ENCODE measurements around the gene APMAP.

Gene APMAP

GRCh38 chr20:24987244-24987643, 5.3 kb downstream of the APMAP start:
- no peak for TF ChIP-seq CTCF (IDR thresholded peaks at IDR 0.05; ENCODE audit: low read length, missing control alignments)
- no peak overlapping the region for H3K4me3 ChIP-seq (replicated peaks; ENCODE audit: low read depth, low read length)
- no peak for DNase-seq (ENCODE audit: low read depth)

GRCh38 chr20:24986436-24987015, 6.0 kb downstream of the APMAP start:
- H3K4me3 ChIP-seq (replicated peaks; ENCODE audit: low read depth, low read length): no peak overlapping the region
- DNase-seq (ENCODE audit: low read depth): no peak
- no peak for TF ChIP-seq CTCF (IDR thresholded peaks at IDR 0.05; ENCODE audit: low read length, missing control alignments)

GRCh38 chr20:24985802-24986201, 6.7 kb downstream of the APMAP start:
- no peak overlapping the region for H3K4me3 ChIP-seq (replicated peaks; ENCODE audit: low read depth, low read length)
- TF ChIP-seq CTCF (IDR thresholded peaks at IDR 0.05; ENCODE audit: low read length, missing control alignments): no peak
- no peak for DNase-seq (ENCODE audit: low read depth)

- H3K4me3 ChIP-seq (replicated peaks; ENCODE audit: low read depth, low read length): no peak overlapping the region
- no peak for TF ChIP-seq CTCF (IDR thresholded peaks at IDR 0.05; ENCODE audit: low read length, missing control alignments)
- no peak for DNase-seq (ENCODE audit: low read depth)
Observed at GRCh38 chr20:24984961-24985640, 7.5 kb downstream of the APMAP start.

GRCh38 chr20:24983896-24984295, 8.7 kb downstream of the APMAP start:
- no peak for TF ChIP-seq CTCF (IDR thresholded peaks at IDR 0.05; ENCODE audit: low read length, missing control alignments)
- H3K4me3 ChIP-seq (replicated peaks; ENCODE audit: low read depth, low read length): no peak overlapping the region
- DNase-seq (ENCODE audit: low read depth): no peak

- no peak for TF ChIP-seq CTCF (IDR thresholded peaks at IDR 0.05; ENCODE audit: low read length, missing control alignments)
- no peak overlapping the region for H3K4me3 ChIP-seq (replicated peaks; ENCODE audit: low read depth, low read length)
- DNase-seq (ENCODE audit: low read depth): no peak
Observed at GRCh38 chr20:24981790-24982189, 10.8 kb downstream of the APMAP start.

GRCh38 chr20:24981282-24981681, 11.3 kb downstream of the APMAP start:
- no peak for DNase-seq (ENCODE audit: low read depth)
- TF ChIP-seq CTCF (IDR thresholded peaks at IDR 0.05; ENCODE audit: low read length, missing control alignments): no peak
- H3K4me3 ChIP-seq (replicated peaks; ENCODE audit: low read depth, low read length): no peak overlapping the region

Measured in fibroblast of pulmonary artery (primary cell).